HCT116 (cell line): ENCODE measurements around the gene FAM110D. TPM values are rescaled to one million over a fixed set of nuclear protein-coding genes. Genes with fewer than 3 reads are reported as not detected.

ENCODE experiments used
- ATAC-seq: fragments of 200-7000 bp; cut with Tn5 transposase; 2 replicates; pipeline ENCODE4 v1.9.1; 2020; ENCODE audit warnings: mild to moderate bottlenecking, moderate library complexity
- BruUV-seq: library from RNA; stranded (reverse); fragments of 400-500 nt; replicated peaks from 2 replicates; lab custom pipeline; 2021; lab: Mats Ljungman, UMichigan
- CTCF ChIA-PET: fragments of 300-600 bp; sonication (Branson Sonifier 250); formaldehyde crosslinking; loops from one replicate; lab custom pipeline; 2021; ENCODE audit warnings: antibody characterized with exemption; lab: Charles Lee
- POLR2A ChIA-PET: fragments of 300-600, 350-600 bp; sonication (Branson Sonifier 250); formaldehyde crosslinking; loops from one replicate; lab custom pipeline; 2021; ENCODE audit warnings: antibody characterized with exemption; lab: Charles Lee
- RAD21 ChIA-PET, 2 experiments: fragments of 300-600 bp; sonication (Branson Sonifier 250); formaldehyde crosslinking; loops; one replicate each; lab custom pipeline; 2023; ENCODE audit warnings: low total read pairs in 2 of 2; ENCODE audit not compliant: uncharacterized antibody in 2 of 2, unreplicated experiment in 2 of 2, low non-redundant PET in 1 of 2; lab: Charles Lee
- DNase-seq: peaks from one replicate; pipeline ENCODE4 v3.0.0-alpha.2; 2010; ENCODE audit warnings: low read depth, low spot score
- H2AFZ ChIP-seq: fragments of 200-600 bp; shearing (Covaris generic), sonication (generic); 2 replicates; pipeline ENCODE4 v1.6.1; 2017; ENCODE audit warnings: low read depth, mixed run types, mixed read lengths, antibody characterized with exemption, low read length; ENCODE audit not compliant: poor library complexity, severe bottlenecking
- H3K27ac ChIP-seq: 2 replicates; pipeline ENCODE4 v1.5.1; 2012; ENCODE audit warnings: low read depth, low read length
- H3K27me3 ChIP-seq: fragments of 200-600 bp; sonication (generic); 2 replicates; pipeline ENCODE4 v1.6.1; 2016; ENCODE audit warnings: mixed run types, low read length, mixed read lengths; ENCODE audit not compliant: insufficient read depth
- H3K36me3 ChIP-seq, 2 experiments: fragments of 200-500 bp in 1 of 2; fragments of 200-600 bp in 1 of 2; sonication (Bioruptor generic) in 1 of 2; sonication (generic) in 1 of 2; 2 replicates each; pipeline versions ENCODE4 v1.5.1 to v1.6.1; 2014 to 2016; ENCODE audit warnings: low read length in 2 of 2, inconsistent platforms in 1 of 2, mixed read lengths in 1 of 2, mixed run types in 1 of 2; ENCODE audit not compliant: insufficient read depth in 2 of 2, control insufficient read depth in 1 of 2
- H3K4me1 ChIP-seq, 2 experiments: fragments of 200-600 bp in 1 of 2; sonication (generic) in 1 of 2; 2 replicates each; pipeline versions ENCODE4 v1.5.1 to v1.6.1; 2012 to 2017; ENCODE audit warnings: low read length in 2 of 2, inconsistent platforms in 1 of 2, mild to moderate bottlenecking in 1 of 2, mixed read lengths in 1 of 2, mixed run types in 1 of 2, moderate library complexity in 1 of 2; ENCODE audit not compliant: insufficient read depth in 2 of 2, control insufficient read depth in 1 of 2
- H3K4me2 ChIP-seq: fragments of 200-600 bp; sonication (generic); 2 replicates; pipeline ENCODE4 v1.6.1; 2017; ENCODE audit warnings: mixed run types, low read length, mixed read lengths
- H3K4me3 ChIP-seq, 2 experiments: fragments of 200-600 bp in 1 of 2; sonication (generic) in 1 of 2; replicated peaks in 1 of 2; 2 replicates each; pipeline ENCODE4 v1.5.1; 2011 to 2016; ENCODE audit warnings: low read length in 2 of 2, control low read depth in 1 of 2, low read depth in 1 of 2, mild to moderate bottlenecking in 1 of 2, mixed read lengths in 1 of 2, mixed run types in 1 of 2
- H3K79me2 ChIP-seq: fragments of 200-600 bp; sonication (generic); 2 replicates; pipeline ENCODE4 v1.6.1; 2017; ENCODE audit warnings: mild to moderate bottlenecking, mixed run types, low read length, moderate library complexity, mixed read lengths; ENCODE audit not compliant: insufficient read depth
- H3K9ac ChIP-seq: fragments of 200-600 bp; sonication (generic); 2 replicates; pipeline ENCODE4 v1.6.1; 2016; ENCODE audit warnings: low read length, mixed read lengths
- H3K9me2 ChIP-seq: fragments of 200-600 bp; sonication (generic), shearing (Covaris generic); 2 replicates; pipeline ENCODE4 v1.6.1; 2017; ENCODE audit warnings: mixed run types, mild to moderate bottlenecking, moderate library complexity; ENCODE audit not compliant: insufficient read depth
- H3K9me3 ChIP-seq, 2 experiments: fragments of 200-500 bp in 1 of 2; fragments of 200-600 bp in 1 of 2; sonication (Bioruptor generic) in 1 of 2; sonication (generic) in 1 of 2; 2 replicates each; pipeline ENCODE4 v1.6.1; 2014 to 2017; ENCODE audit warnings: low read length in 2 of 2, mixed read lengths in 2 of 2, inconsistent platforms in 1 of 2, low read depth in 1 of 2, mild to moderate bottlenecking in 1 of 2, mixed run types in 1 of 2, moderate library complexity in 1 of 2; ENCODE audit not compliant: control insufficient read depth in 1 of 2, insufficient read depth in 1 of 2
- H4K20me1 ChIP-seq: fragments of 200-600 bp; sonication (generic), shearing (Covaris generic); 2 replicates; pipeline ENCODE4 v1.6.1; 2017; ENCODE audit warnings: mixed run types, mild to moderate bottlenecking, moderate library complexity; ENCODE audit not compliant: insufficient read depth
- ATF3 ChIP-seq: IDR thresholded peaks from 2 replicates; pipeline ENCODE4 v1.6.1; 2012
- CBX3 ChIP-seq: IDR thresholded peaks from 2 replicates; pipeline ENCODE4 v1.6.1; 2012; ENCODE audit warnings: low read depth
- CEBPB ChIP-seq: IDR thresholded peaks from 2 replicates; pipeline ENCODE4 v1.6.1; 2012; ENCODE audit warnings: low read depth
- CTCF ChIP-seq, 3 experiments: fragments of 200-600 bp in 1 of 3; sonication (generic) in 1 of 3; IDR thresholded peaks in 2 of 3; conservative IDR thresholded peaks in 1 of 3; 2 replicates each; pipeline ENCODE4 v1.5.1; 2012 to 2017; ENCODE audit warnings: low read depth in 2 of 3, low read length in 2 of 3, antibody characterized with exemption in 1 of 3, borderline replicate concordance in 1 of 3, control low read depth in 1 of 3, mild to moderate bottlenecking in 1 of 3, mixed read lengths in 1 of 3, mixed run types in 1 of 3, moderate library complexity in 1 of 3; ENCODE audit not compliant: insufficient read depth in 1 of 3
- EGR1 ChIP-seq: IDR thresholded peaks from 2 replicates; pipeline ENCODE4 v1.6.1; 2012; ENCODE audit warnings: low read depth
- EZH2 ChIP-seq: fragments of 200-600 bp; sonication (generic); IDR thresholded peaks from 2 replicates; pipeline ENCODE4 v1.6.1; 2017; ENCODE audit warnings: antibody characterized with exemption, mixed run types
- EZH2phosphoT487 ChIP-seq: fragments of 200-600 bp; IDR thresholded peaks from 2 replicates; pipeline ENCODE4 v1.6.1; 2018; ENCODE audit warnings: antibody characterized with exemption, borderline replicate concordance
- FOSL1 ChIP-seq: IDR thresholded peaks from 2 replicates; pipeline ENCODE4 v1.6.1; 2012; ENCODE audit warnings: low read depth
- JUND ChIP-seq: IDR thresholded peaks from 2 replicates; pipeline ENCODE4 v1.6.1; 2012
- MAX ChIP-seq: IDR thresholded peaks from 2 replicates; pipeline ENCODE4 v1.6.1; 2012
- POLR2A ChIP-seq: IDR thresholded peaks from 2 replicates; pipeline ENCODE4 v1.7.0; 2011; ENCODE audit warnings: borderline replicate concordance; ENCODE audit not compliant: insufficient read depth, insufficient read length; ENCODE audit errors: extremely low read depth
- POLR2AphosphoS5 ChIP-seq: IDR thresholded peaks from 2 replicates; pipeline ENCODE4 v1.6.1; 2011; ENCODE audit warnings: mild to moderate bottlenecking, low read depth, low read length, moderate library complexity
- RAD21 ChIP-seq: IDR thresholded peaks from 2 replicates; pipeline ENCODE4 v1.6.1; 2012; ENCODE audit warnings: low read depth, mild to moderate bottlenecking
- REST ChIP-seq: IDR thresholded peaks from 2 replicates; pipeline ENCODE4 v1.6.1; 2012; ENCODE audit warnings: low read depth
- SP1 ChIP-seq: IDR thresholded peaks from 2 replicates; pipeline ENCODE4 v1.6.1; 2012; ENCODE audit warnings: low read depth
- SRF ChIP-seq: IDR thresholded peaks from 2 replicates; pipeline ENCODE4 v1.6.1; 2012; ENCODE audit warnings: low read depth
- YY1 ChIP-seq: IDR thresholded peaks from 2 replicates; pipeline ENCODE4 v1.6.1; 2011; ENCODE audit warnings: low read length, low read depth, moderate library complexity, mild to moderate bottlenecking; ENCODE audit not compliant: insufficient replicate concordance; ENCODE audit errors: extremely low read depth
- ZBTB33 ChIP-seq: IDR thresholded peaks from 2 replicates; pipeline ENCODE4 v1.6.1; 2011; ENCODE audit warnings: mild to moderate bottlenecking, low read length, moderate library complexity; ENCODE audit not compliant: insufficient replicate concordance; ENCODE audit errors: extremely low read depth
- ZFX ChIP-seq: fragments of 450-650 bp; IDR thresholded peaks from 2 replicates; pipeline ENCODE4 v1.6.1; 2017
- ZNF274 ChIP-seq: fragments of 200-500 bp; sonication (Bioruptor generic); IDR thresholded peaks from 2 replicates; pipeline ENCODE4 v1.6.1; 2014; ENCODE audit warnings: mild to moderate bottlenecking, low read depth, low read length, inconsistent platforms
- intact Hi-C: fragments of 100-400 bp; cut with micrococcal nuclease; formaldehyde crosslinking; loops from 2 replicates; pipeline ENCODE4 v1.10.0; 2022
- total RNA-seq: library from RNA; stranded (reverse); gene quantifications from one replicate; pipeline ENCODE4 v1.2.1, GENCODE V29; 2021; ENCODE audit not compliant: unreplicated experiment

FAM110D gene
- total RNA-seq, 1 experiment from 2014 or later, result 0.34 TPM

GRCh38 chr1:26213335-26213905 is 54.5 kb downstream of the FAM110D start:
- Histone ChIP-seq H3K27me3 (no peaks in the 10 kb centered on the region), H4K20me1 (no peaks in the 10 kb centered on the region), H3K9me2 (no peaks in the 10 kb centered on the region), H3K79me2 (no peaks in the 10 kb centered on the region), H2AFZ (no peak overlapping the region), H3K4me3 (no peak overlapping the region), H3K9me3 (no peaks in the 10 kb centered on the region), H3K36me3 (no peaks in the 10 kb centered on the region), H3K4me1 (no peaks in the 10 kb centered on the region), H3K27ac (no peak overlapping the region), H3K4me2 (no peak overlapping the region), H3K9ac (no peak overlapping the region)
- intact Hi-C loops, result no loop called here
- TF ChIP-seq CEBPB (no peak), JUND (no peak), ATF3 (no peak), EGR1 (no peak), ZFX (no peak), SRF (no peak), RAD21 (no peak), CBX3 (no peak), ZBTB33 (no peak), SP1 (no peak), REST (no peak), EZH2 (no peak), POLR2AphosphoS5 (no peak), ZNF274 (no peak), CTCF (IDR thresholded peaks at IDR 0.05 in 2 of 3, conservative IDR thresholded peaks at IDR 0.05 in 1 of 3; ENCODE audit: borderline replicate concordance in 1 of 3, insufficient read depth in 1 of 3, low read depth in 2 of 3, low read length in 2 of 3) (no peak), MAX (no peak), FOSL1 (no peak), YY1 (no peak), EZH2phosphoT487 (no peak), POLR2A (no peak)
- ChIA-PET RAD21 (no interaction called here), POLR2A (no interaction called here), CTCF (interaction anchor here (1.3 kb wide), 2 partner anchors 20 to 21 kb away, joined by 4 to 6 read pairs; partner anchors contain the start of gene CEP85)
- DNase-seq (no peak), ATAC-seq (no peak)
- BruUV-seq, result no TSS peak
